Panc1 (cell line): ENCODE measurements around the gene MICAL1.

Experiments used
- POLR2AphosphoS5 ChIP-seq: IDR thresholded peaks from 2 replicates; pipeline ENCODE4 v1.6.1; 2012; ENCODE audit warnings: mild to moderate bottlenecking, low read depth, low read length, moderate library complexity
- TF ChIP-seq, protein P1 (sequence below): fragments of 450-650 bp; IDR thresholded peaks from 2 replicates; pipeline ENCODE4 v1.5.1; 2017; ENCODE audit warnings: mild to moderate bottlenecking

- TF ChIP-seq, protein P1, sequence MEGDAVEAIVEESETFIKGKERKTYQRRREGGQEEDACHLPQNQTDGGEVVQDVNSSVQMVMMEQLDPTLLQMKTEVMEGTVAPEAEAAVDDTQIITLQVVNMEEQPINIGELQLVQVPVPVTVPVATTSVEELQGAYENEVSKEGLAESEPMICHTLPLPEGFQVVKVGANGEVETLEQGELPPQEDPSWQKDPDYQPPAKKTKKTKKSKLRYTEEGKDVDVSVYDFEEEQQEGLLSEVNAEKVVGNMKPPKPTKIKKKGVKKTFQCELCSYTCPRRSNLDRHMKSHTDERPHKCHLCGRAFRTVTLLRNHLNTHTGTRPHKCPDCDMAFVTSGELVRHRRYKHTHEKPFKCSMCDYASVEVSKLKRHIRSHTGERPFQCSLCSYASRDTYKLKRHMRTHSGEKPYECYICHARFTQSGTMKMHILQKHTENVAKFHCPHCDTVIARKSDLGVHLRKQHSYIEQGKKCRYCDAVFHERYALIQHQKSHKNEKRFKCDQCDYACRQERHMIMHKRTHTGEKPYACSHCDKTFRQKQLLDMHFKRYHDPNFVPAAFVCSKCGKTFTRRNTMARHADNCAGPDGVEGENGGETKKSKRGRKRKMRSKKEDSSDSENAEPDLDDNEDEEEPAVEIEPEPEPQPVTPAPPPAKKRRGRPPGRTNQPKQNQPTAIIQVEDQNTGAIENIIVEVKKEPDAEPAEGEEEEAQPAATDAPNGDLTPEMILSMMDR, result no peak
- no peak for TF ChIP-seq POLR2AphosphoS5
Measured at GRCh38 chr6:109475625-109476024, 20.1 kb upstream of the MICAL1 start.
